Activated T-cell treated with anti-CD3 and anti-CD28 coated beads for 4 hours (primary cell): Measurements from ENCODE around the gene GJA9.

ENCODE experiments used
- DNase-seq: peaks from one replicate; pipeline ENCODE4 v3.0.0-alpha.2; 2020

GJA9 gene

GRCh38 chr1:38829368-38829767 is 52.0 kb downstream of the GJA9 start:
- DNase-seq, result no peak

- DNase-seq, result no peak
Measured at GRCh38 chr1:38827318-38827717, 54.1 kb downstream of the GJA9 start.

GRCh38 chr1:38826886-38827285 is 54.5 kb downstream of the GJA9 start:
- no peak for DNase-seq

GRCh38 chr1:38826262-38826661 is 55.1 kb downstream of the GJA9 start:
- no peak for DNase-seq
